GM12874 (cell line): ENCODE results near the gene MIOX.

Experiments
- CTCF ChIP-seq: IDR thresholded peaks from 2 replicates; pipeline ENCODE4 v1.5.1; 2011; ENCODE audit warnings: low read depth, mild to moderate bottlenecking, control low read depth, low read length, moderate library complexity; ENCODE audit not compliant: insufficient read depth

The MIOX gene

GRCh38 chr22:50508897-50509296, 22.2 kb downstream of the MIOX start:
- no peak for TF ChIP-seq CTCF

GRCh38 chr22:50513175-50513574, 26.5 kb downstream of the MIOX start:
- TF ChIP-seq CTCF = no peak

GRCh38 chr22:50516068-50516467, 29.4 kb downstream of the MIOX start:
- TF ChIP-seq CTCF = no peak

GRCh38 chr22:50516891-50517290, 30.2 kb downstream of the MIOX start:
- TF ChIP-seq CTCF = no peak

- TF ChIP-seq CTCF = no peak
These were observed 31.0 kb downstream of the MIOX start for GRCh38 chr22:50517495-50518260.

GRCh38 chr22:50518606-50519005, 31.9 kb downstream of the MIOX start:
- no peak for TF ChIP-seq CTCF

- no peak for TF ChIP-seq CTCF
These were observed 32.5 kb downstream of the MIOX start for GRCh38 chr22:50519151-50519550.
